Neuronal stem cell (in vitro differentiated cells): ENCODE measurements around the gene TDP1.

Experiments
- DNase-seq: peaks from one replicate; pipeline ENCODE4 v3.0.0-alpha.2; 2013; ENCODE audit warnings: low spot score
- H2AFZ ChIP-seq: one replicate; pipeline ENCODE4 v1.6.1; 2013; ENCODE audit warnings: mild to moderate bottlenecking, low read length, inconsistent platforms
- H2AK5ac ChIP-seq: 2 replicates; pipeline ENCODE4 v1.6.1; 2013; ENCODE audit warnings: low read depth, mild to moderate bottlenecking, inconsistent platforms, low read length, moderate library complexity, mixed read lengths
- H2BK120ac ChIP-seq: 2 replicates; pipeline ENCODE4 v1.6.1; 2013; ENCODE audit warnings: low read depth, mild to moderate bottlenecking, inconsistent platforms, low read length, moderate library complexity, mixed read lengths
- H2BK12ac ChIP-seq: one replicate; pipeline ENCODE4 v1.6.1; 2013; ENCODE audit warnings: low read length, inconsistent platforms
- H2BK15ac ChIP-seq: 2 replicates; pipeline ENCODE4 v1.6.1; 2013; ENCODE audit warnings: mild to moderate bottlenecking, low read length, inconsistent platforms, mixed read lengths
- H2BK5ac ChIP-seq: one replicate; pipeline ENCODE4 v1.6.1; 2013; ENCODE audit warnings: inconsistent platforms, mild to moderate bottlenecking, low read length, moderate library complexity
- H3K14ac ChIP-seq: one replicate; pipeline ENCODE4 v1.6.1; 2013; ENCODE audit warnings: low read length, inconsistent platforms
- H3K18ac ChIP-seq: 2 replicates; pipeline ENCODE4 v1.6.1; 2013; ENCODE audit warnings: low read length, inconsistent platforms
- H3K23ac ChIP-seq: 2 replicates; pipeline ENCODE4 v1.6.1; 2013; ENCODE audit warnings: low read depth, mild to moderate bottlenecking, mixed read lengths, low read length, inconsistent platforms; ENCODE audit not compliant: poor library complexity
- H3K27ac ChIP-seq: replicated peaks from 3 replicates; pipeline ENCODE4 v1.5.1; 2013; ENCODE audit warnings: low read length, inconsistent platforms
- H3K27me3 ChIP-seq, 3 experiments: 2 replicates each; pipeline ENCODE4 v1.6.1; 2013; ENCODE audit warnings: low read length in 3 of 3, mild to moderate bottlenecking in 2 of 3, inconsistent platforms in 1 of 3, low read depth in 1 of 3, mixed read lengths in 1 of 3, moderate library complexity in 1 of 3; ENCODE audit not compliant: control insufficient read depth in 3 of 3, insufficient read depth in 3 of 3
- H3K36me3 ChIP-seq, 2 donors: replicated peaks in 1 of 2; 2 replicates each; pipeline ENCODE4 v1.6.1; 2013; ENCODE audit warnings: low read length in 2 of 2; ENCODE audit not compliant: control insufficient read depth in 2 of 2, insufficient read depth in 2 of 2
- H3K4ac ChIP-seq: 2 replicates; pipeline ENCODE4 v1.6.1; 2013; ENCODE audit warnings: inconsistent platforms, mild to moderate bottlenecking, low read length, moderate library complexity
- H3K4me1 ChIP-seq, 2 donors: 1 replicate in 1 of 2; 2 replicates in 1 of 2; pipeline ENCODE4 v1.6.1; 2013; ENCODE audit warnings: low read length in 2 of 2, low read depth in 1 of 2; ENCODE audit not compliant: control insufficient read depth in 2 of 2, insufficient read depth in 1 of 2
- H3K4me2 ChIP-seq: one replicate; pipeline ENCODE4 v1.6.1; 2013; ENCODE audit warnings: mild to moderate bottlenecking, low read length, inconsistent platforms; ENCODE audit not compliant: insufficient read depth, poor library complexity, severe bottlenecking
- H3K4me3 ChIP-seq, 2 donors: 2 replicates each; pipeline ENCODE4 v1.5.1; 2013; ENCODE audit warnings: low read length in 2 of 2, mild to moderate bottlenecking in 2 of 2, inconsistent platforms in 1 of 2, moderate library complexity in 1 of 2
- H3K79me1 ChIP-seq: one replicate; pipeline ENCODE4 v1.6.1; 2013; ENCODE audit warnings: low read depth, mild to moderate bottlenecking, inconsistent platforms, low read length, moderate library complexity
- H3K9ac ChIP-seq: one replicate; pipeline ENCODE4 v1.6.1; 2013; ENCODE audit warnings: mild to moderate bottlenecking, low read depth, low read length, inconsistent platforms; ENCODE audit not compliant: poor library complexity
- H3K9me3 ChIP-seq, 2 donors: replicated peaks in 1 of 2; 2 replicates each; pipeline versions ENCODE3 to v1.6.1; 2013; ENCODE audit warnings: low read length in 2 of 2, mild to moderate bottlenecking in 2 of 2, inconsistent platforms in 1 of 2, low read depth in 1 of 2, mixed read lengths in 1 of 2, moderate library complexity in 1 of 2; ENCODE audit not compliant: control insufficient read depth in 2 of 2, insufficient read depth in 1 of 2
- H4K8ac ChIP-seq: one replicate; pipeline ENCODE4 v1.6.1; 2013; ENCODE audit warnings: low read depth, mild to moderate bottlenecking, inconsistent platforms, low read length, moderate library complexity
- H4K91ac ChIP-seq: one replicate; pipeline ENCODE4 v1.6.1; 2013; ENCODE audit warnings: low read length, low read depth, mild to moderate bottlenecking, inconsistent platforms; ENCODE audit not compliant: poor library complexity
- WGBS, 2 donors: extraction: QIAGEN DNeasy Blood & Tissue Kit; methylation state at CpG; one replicate each; pipeline ENCODE4 v1.1.7; 2013; ENCODE audit warnings: missing lambda C conversion rate in 2 of 2, mixed read lengths in 1 of 2; ENCODE audit not compliant: insufficient read length in 2 of 2, insufficient replicate concordance in 1 of 2; ENCODE audit errors: extremely low coverage in 2 of 2; 5-methylcytosine and 5-hydroxymethylcytosine counted together

Gene TDP1

DNA sequence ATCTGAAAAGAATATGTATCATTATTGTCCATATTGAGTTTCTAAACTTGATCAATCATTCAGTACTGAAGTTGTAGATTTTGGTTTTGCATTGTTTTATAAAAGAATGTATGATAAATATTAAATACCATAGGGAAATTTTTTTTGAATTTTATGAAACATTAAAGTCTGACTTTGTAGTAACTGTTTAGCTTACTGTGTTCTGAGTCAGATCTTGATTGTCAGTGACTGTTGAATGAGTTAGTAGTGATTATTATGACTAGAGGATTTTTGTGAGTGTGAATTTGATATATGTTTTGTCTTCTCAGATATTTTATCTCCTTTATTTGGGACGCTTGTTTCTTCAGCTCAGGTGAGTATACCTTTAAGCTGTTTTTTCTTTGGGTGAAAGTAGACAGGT is 10.1 kb downstream of the TDP1 start:
- Histone ChIP-seq H3K4me1 (no peaks in the 10 kb centered on the region), H3K14ac (no peak overlapping the region), H2BK15ac (no peak overlapping the region), H2BK120ac (no peak overlapping the region), H3K23ac (no peak overlapping the region), H3K18ac (no peak overlapping the region), H3K4me3 (no peak overlapping the region), H3K9ac (no peak overlapping the region), H2AK5ac (no peak overlapping the region), H4K91ac (no peak overlapping the region), H3K79me1 (peaks cover 3% of the 10 kb centered on the region), H2BK12ac (no peak overlapping the region), H3K9me3 (peaks cover 0 to 4% of the 10 kb centered on the region in 2 donors), H2AFZ (no peak overlapping the region), H2BK5ac (no peak overlapping the region), H4K8ac (no peak overlapping the region), H3K36me3 (peaks cover 30 to 96% of the 10 kb centered on the region in 2 donors), H3K4me2 (no peak overlapping the region), H3K27me3 (no peaks in the 10 kb centered on the region), H3K4ac (no peak overlapping the region), H3K27ac (no peak overlapping the region)
- no peak for DNase-seq
- WGBS, 2 donors = no CpG with 5 or more reads among the region's 1 CpG

DNA sequence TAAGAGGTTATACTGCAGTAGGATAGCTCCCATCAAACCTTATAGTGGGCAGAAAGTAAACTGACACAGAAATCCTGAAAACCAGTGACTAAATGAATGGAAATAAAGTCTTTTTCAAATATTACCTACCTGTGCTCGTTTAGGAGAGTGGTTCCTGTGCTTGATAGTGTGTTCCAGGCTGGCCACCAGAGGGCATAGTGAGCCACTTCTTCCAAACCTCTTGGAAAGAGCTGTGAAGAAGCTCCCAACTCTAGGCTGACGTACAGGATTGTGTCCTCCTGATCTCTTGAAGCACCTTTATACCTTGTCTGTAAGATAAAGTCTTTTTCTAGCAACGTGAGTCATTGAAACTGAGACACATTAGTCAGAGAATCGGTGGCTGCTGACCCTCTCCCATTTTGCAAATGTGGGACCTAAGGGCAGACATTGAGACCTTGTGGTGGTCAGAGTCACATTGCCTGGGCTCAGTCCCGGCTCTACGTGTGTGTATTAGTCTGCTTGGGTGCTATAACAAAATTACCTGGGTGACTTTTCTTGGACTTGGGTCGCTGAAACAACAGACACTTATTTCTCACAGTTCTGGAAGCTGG is 17.6 kb downstream of the TDP1 start:
- no peak overlapping the region for H4K91ac ChIP-seq
- H2BK5ac ChIP-seq = no peak overlapping the region
- no peak overlapping the region for H3K18ac ChIP-seq
- H3K23ac ChIP-seq = no peak overlapping the region
- H3K27me3 ChIP-seq = no peaks in the 10 kb centered on the region
- H2BK120ac ChIP-seq = no peak overlapping the region
- WGBS, 2 donors = no CpG with 5 or more reads among the region's 7 CpGs
- H3K27ac ChIP-seq = no peak overlapping the region
- peaks cover 23 to 94% of the 10 kb centered on the region in 2 donors for H3K36me3 ChIP-seq
- no peak overlapping the region for H3K14ac ChIP-seq
- no peaks in the 10 kb centered on the region for H3K79me1 ChIP-seq
- no peaks in the 10 kb centered on the region for H3K4me1 ChIP-seq
- H2BK12ac ChIP-seq = no peak overlapping the region
- H4K8ac ChIP-seq = no peak overlapping the region
- H3K4me3 ChIP-seq = no peak overlapping the region
- no peak overlapping the region for H2AFZ ChIP-seq
- H3K4me2 ChIP-seq = no peak overlapping the region
- no peak overlapping the region for H2AK5ac ChIP-seq
- H2BK15ac ChIP-seq = no peak overlapping the region
- H3K9me3 ChIP-seq = no peaks in the 10 kb centered on the region
- no peak overlapping the region for H3K4ac ChIP-seq
- no peak overlapping the region for H3K9ac ChIP-seq
- DNase-seq = peak; percentile 46

DNA sequence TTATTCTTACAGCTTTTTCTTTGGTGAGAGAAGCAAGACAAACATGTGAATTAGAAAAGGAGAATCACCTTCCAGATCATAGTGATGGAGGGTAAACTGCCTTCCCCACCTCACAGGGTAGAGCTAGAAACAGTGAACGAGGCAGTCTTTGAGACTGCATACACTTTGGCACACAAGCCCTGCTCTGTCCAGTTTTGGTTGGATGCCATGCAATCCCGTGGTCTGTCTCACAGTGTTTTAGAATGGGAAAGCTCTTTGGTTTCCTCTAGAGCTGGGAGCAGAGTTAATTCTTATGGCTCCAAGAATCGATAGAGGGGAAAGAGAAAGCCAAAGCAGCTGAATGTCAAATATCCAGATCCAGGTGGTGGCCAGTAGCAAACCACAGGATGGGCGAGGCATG is 21.9 kb downstream of the TDP1 start:
- no CpG with 5 or more reads among the region's 4 CpGs for WGBS, 2 donors
- no peaks in the 10 kb centered on the region for H3K4me1 ChIP-seq
- H2AK5ac ChIP-seq = no peak overlapping the region
- no peak overlapping the region for H3K14ac ChIP-seq
- H3K36me3 ChIP-seq = peaks cover 19 to 97% of the 10 kb centered on the region in 2 donors
- no peaks in the 10 kb centered on the region for H3K9me3 ChIP-seq
- H4K8ac ChIP-seq = no peak overlapping the region
- no peak overlapping the region for H3K9ac ChIP-seq
- H2BK120ac ChIP-seq = no peak overlapping the region
- DNase-seq = no peak
- no peaks in the 10 kb centered on the region for H3K27me3 ChIP-seq
- no peak overlapping the region for H3K4me2 ChIP-seq
- no peak overlapping the region for H2BK5ac ChIP-seq
- no peak overlapping the region for H4K91ac ChIP-seq
- no peak overlapping the region for H2AFZ ChIP-seq
- H2BK12ac ChIP-seq = no peak overlapping the region
- no peak overlapping the region for H3K23ac ChIP-seq
- no peaks in the 10 kb centered on the region for H3K79me1 ChIP-seq
- no peak overlapping the region for H3K27ac ChIP-seq
- H2BK15ac ChIP-seq = no peak overlapping the region
- H3K4me3 ChIP-seq = no peak overlapping the region
- no peak overlapping the region for H3K4ac ChIP-seq
- H3K18ac ChIP-seq = no peak overlapping the region

DNA sequence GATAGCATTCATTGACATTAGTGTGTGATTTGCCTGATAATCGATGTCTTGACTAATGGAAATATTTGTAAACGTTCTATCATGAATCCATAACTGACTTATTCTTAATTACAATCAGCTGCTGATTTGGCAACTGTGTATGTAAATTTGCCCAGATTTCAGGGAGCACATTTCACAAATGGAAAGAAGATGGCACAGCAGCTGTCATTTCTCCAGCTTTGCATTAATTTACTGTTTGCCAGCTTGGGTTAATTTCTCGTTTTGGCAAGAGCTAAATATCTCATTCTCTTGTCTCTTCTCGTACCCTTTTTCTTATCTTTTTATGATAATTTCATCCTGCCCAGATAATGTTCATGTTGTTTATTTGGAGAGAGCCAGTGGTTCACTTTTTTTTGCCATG is 22.9 kb downstream of the TDP1 start:
- Histone ChIP-seq H4K8ac (no peak overlapping the region), H3K9ac (no peak overlapping the region), H2BK12ac (no peak overlapping the region), H3K36me3 (peaks cover 23 to 97% of the 10 kb centered on the region in 2 donors), H3K14ac (no peak overlapping the region), H3K27me3 (no peaks in the 10 kb centered on the region), H3K18ac (no peak overlapping the region), H2AK5ac (no peak overlapping the region), H3K4me1 (no peaks in the 10 kb centered on the region), H2AFZ (no peak overlapping the region), H3K23ac (no peak overlapping the region), H3K9me3 (no peaks in the 10 kb centered on the region), H2BK120ac (no peak overlapping the region), H3K27ac (no peak overlapping the region), H2BK15ac (no peak overlapping the region), H3K79me1 (no peaks in the 10 kb centered on the region), H2BK5ac (no peak overlapping the region), H4K91ac (no peak overlapping the region), H3K4ac (no peak overlapping the region), H3K4me3 (no peak overlapping the region), H3K4me2 (no peak overlapping the region)
- WGBS, 2 donors = no CpG with 5 or more reads among the region's 4 CpGs
- no peak for DNase-seq
